Stimulated activated CD4-positive, alpha-beta T cell treated with anti-CD3 and anti-CD28 coated beads, Interleukin-1b, Interleukin-23, amount 100 ng/mL, for 48 hours (primary cell): ENCODE results near the gene SYTL1.

Experiments
- DNase-seq: peaks from one replicate; pipeline ENCODE4 v3.0.0-alpha.2; 2020

Gene SYTL1

GRCh38 chr1:27392096-27392777, 50.4 kb downstream of the SYTL1 start, which contains the start of gene GPR3:
TSS of gene GPR3 (plus strand) at chr1:27392622. CDS start at chr1:27393799, 1,177 bp downstream.
- peak; percentile 94 for DNase-seq

- no peak for DNase-seq
Observed at GRCh38 chr1:27392778-27393635, 51.2 kb downstream of the SYTL1 start.

- no peak for DNase-seq
Observed at GRCh38 chr1:27393641-27394281, 51.9 kb downstream of the SYTL1 start.

- DNase-seq = no peak
Observed at GRCh38 chr1:27394282-27394658, 52.4 kb downstream of the SYTL1 start.

- DNase-seq = no peak
Observed at GRCh38 chr1:27394925-27395324, 53.1 kb downstream of the SYTL1 start.

GRCh38 chr1:27395441-27396195, 53.8 kb downstream of the SYTL1 start:
- DNase-seq = peak; percentile 79

- no peak for DNase-seq
Observed at GRCh38 chr1:27397110-27397509, 55.3 kb downstream of the SYTL1 start.

GRCh38 chr1:27397749-27398148, 55.9 kb downstream of the SYTL1 start:
- no peak for DNase-seq

GRCh38 chr1:27398405-27399149, 56.8 kb downstream of the SYTL1 start:
- DNase-seq = no peak

GRCh38 chr1:27399251-27400025, 57.6 kb downstream of the SYTL1 start:
- no peak for DNase-seq

- DNase-seq = no peak
Observed at GRCh38 chr1:27400082-27400962, 58.5 kb downstream of the SYTL1 start.

GRCh38 chr1:27400963-27401341, 59.1 kb downstream of the SYTL1 start:
- DNase-seq = no peak

GRCh38 chr1:27402349-27402754, 60.5 kb downstream of the SYTL1 start:
- no peak for DNase-seq

GRCh38 chr1:27403065-27403726, 61.4 kb downstream of the SYTL1 start:
- DNase-seq = peak; percentile 35
